ENCODE results near the gene SLC26A2.

GRCh38 chr5:149911031-149911430 lies 49.5 kb upstream of the SLC26A2 start:
- TF ChIP-seq TAF1 (IDR thresholded peaks at IDR 0.05; ENCODE audit: borderline replicate concordance, low read depth, low read length) (no peak), POLR2A (IDR thresholded peaks at IDR 0.05; ENCODE audit: low read depth, low read length) (no peak), POLR2AphosphoS5 (IDR thresholded peaks at IDR 0.05; ENCODE audit: low read depth, low read length) (no peak)

Measured in GM12892 (cell line).